ENCODE measurements around the gene PDZD8.

The PDZD8 gene

GRCh38 chr10:117398029-117398428 lies 22.8 kb upstream of the PDZD8 start:
- DNase-seq (ENCODE audit: low spot score): no peak

DNA sequence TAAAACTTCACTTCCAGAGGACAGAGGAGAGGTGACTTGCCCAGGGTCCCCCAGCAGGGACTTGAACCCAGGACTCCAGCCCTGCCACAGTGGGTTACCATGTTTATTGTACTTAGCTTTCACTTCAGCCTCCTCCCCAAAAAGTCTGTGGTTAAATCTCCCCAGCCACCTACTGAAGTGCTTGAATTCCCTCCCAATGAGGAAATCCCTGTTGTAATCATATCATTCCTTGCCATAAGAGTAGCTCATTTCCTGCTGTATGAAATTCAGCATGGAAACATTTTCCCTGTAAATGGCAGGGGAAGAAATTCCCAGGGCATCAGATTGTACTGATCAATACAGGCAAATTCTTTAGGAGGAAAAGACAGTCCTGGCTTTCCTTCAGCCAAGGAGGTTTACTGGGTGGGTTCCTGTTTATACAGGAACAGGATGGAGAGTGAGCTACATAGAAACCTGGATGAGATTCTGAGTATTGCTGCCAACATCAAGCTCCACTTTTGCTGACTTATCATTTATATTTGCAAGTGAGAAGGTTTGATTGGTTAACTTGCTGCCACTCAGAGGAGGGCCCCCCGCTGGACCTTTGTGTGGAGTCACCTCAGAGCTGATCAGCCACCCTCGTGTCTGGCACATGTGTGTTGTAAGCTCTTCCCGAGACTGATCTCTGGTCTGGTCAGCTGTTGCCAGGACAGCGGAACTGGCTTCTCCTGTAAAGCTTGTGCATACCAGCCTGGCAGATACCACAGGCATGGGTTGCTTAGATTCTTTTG lies 16.4 kb upstream of the PDZD8 start:
- DNase-seq (ENCODE audit: low spot score): no peak

GRCh38 chr10:117390420-117390819 lies 15.2 kb upstream of the PDZD8 start:
- DNase-seq (ENCODE audit: low spot score): no peak

DNA sequence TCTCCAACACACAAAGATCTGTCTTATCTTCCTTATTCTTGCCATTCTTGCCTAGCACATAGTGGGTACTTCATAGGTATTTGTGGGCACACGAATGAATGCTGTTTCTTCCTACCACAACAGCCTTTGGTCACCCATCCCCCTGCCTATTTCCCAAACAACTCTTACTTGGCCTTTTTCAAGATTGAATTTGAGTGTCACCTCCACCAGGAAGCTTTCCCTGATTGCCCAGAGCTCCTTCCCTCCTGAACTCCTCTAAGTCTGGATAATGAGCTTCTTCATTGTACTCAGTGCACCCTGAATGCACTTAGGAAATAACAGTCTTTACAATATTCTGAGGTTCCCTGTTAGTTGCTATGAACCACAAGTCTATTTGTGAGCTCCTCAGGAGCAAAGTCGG lies 11.6 kb upstream of the PDZD8 start:
- no peak for DNase-seq (ENCODE audit: low spot score)

DNA sequence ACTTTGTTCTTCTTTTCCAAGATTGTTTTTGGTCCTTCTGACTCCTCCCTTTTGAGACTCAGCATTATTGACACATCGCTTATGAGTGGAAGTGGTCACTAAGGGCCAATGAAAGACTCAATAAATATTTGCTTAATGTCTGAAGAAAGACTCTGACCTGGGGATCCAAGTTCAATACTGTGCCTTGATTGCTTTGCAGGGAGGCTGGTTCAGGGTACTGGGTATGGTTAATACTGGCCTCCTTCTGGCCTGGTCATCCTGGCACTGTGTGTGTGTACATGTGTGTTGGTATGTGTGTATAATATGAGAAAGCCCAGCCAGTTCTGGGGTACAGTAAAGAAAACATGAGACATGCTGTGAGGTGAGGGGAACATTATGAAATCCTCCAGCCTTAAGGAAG lies 7.6 kb upstream of the PDZD8 start:
- DNase-seq (ENCODE audit: low spot score): no peak

DNA sequence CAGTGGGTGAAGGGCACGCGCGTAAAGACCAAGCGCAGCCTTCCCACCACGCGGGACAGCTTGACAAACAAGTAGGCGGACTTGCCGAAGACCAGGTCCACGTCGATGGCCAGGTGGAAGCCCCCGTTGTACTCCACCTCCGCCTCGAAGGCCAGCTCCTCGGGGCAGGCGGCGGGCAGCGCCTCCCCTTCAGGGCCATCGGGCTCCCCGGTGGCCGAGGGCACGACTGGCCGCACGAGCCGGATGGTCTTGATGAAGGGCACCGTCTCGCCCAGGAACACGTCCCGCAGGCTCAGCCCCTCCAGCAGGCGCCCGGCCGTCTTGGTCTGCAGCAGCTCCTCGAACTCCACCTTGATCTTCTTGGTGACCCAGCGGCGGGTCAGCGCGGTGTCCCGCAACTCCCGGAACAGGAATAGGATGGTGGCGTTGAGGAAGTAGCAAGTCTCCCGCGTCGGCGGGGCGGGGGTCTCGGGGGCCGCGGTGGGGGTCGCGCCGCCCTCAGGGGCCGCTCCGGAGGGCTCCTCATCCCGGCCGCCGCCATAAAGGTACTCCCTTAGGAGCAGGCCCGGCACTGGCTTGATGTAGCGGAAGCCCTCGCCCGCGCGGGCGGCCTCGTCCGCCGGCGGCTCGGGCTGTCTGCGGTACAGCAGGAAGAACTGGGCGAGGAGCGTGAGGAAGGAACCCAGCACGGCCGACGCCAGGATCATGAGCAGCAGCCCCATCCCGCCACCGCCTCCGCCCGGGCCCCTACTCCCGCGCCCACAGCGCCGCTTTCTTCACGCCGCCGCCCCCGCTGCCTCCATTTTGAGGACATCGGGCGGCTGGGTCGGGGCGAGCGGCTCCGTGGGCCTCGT lies 507 bp downstream of the PDZD8 start:
- DNase-seq (ENCODE audit: low spot score): peak; percentile 49

DNA sequence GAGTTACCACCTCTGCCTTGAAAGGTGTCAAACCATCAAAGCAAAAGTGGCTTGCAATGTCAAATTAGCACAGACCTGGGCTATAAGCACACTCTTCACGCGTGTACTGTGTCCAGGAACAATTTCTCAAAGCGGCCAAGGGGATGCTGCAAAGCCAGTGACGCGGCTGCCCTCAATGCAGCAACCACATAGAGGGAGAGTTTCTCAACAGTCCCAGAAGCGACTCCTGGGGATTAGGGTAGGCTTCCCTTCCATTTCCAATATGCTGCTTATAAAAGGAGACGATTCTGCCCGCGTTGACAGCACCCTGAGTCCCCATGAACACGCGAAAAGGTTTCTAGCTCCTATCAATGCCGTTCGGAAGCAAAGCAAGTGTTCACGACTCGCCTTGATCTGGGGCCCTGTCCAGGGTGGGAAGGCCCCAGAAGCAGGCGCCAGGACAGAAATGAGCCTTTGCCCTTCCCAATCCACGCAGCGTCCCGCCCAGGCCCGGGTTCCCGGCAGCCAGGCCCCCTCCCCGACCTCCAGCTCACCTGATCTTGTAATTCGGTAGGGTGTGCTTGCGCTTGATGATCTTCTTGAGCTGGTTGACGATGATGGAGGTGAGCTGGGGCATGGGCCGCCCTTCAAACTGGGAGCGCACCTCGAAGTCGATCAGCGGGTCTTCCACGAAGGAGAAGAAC lies 1.3 kb downstream of the PDZD8 start:
- DNase-seq (ENCODE audit: low spot score): peak; percentile 55

DNA sequence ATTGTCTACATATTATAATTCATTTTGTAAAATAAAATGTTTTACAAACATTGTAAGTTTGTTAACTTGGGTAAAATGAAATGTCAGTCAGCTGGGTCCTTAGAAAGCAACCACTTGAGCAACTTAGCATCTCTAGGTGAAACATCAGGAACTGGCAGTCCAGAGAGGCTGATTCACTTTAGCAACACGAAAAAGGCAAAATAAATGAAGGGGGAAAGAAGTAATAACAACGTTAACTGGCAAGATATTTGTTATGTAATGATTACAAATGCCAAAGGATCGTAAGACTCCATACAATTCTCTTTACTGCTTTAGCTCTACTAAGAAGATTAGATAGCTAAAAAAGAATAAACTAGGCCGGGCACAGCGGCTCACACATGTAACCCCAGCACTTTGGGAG lies 5.0 kb downstream of the PDZD8 start:
- no peak for DNase-seq (ENCODE audit: low spot score)

GRCh38 chr10:117367718-117368117 lies 7.5 kb downstream of the PDZD8 start:
- no peak for DNase-seq (ENCODE audit: low spot score)

GRCh38 chr10:117366741-117367140 lies 8.5 kb downstream of the PDZD8 start:
- DNase-seq (ENCODE audit: low spot score): no peak

GRCh38 chr10:117365612-117366011 lies 9.6 kb downstream of the PDZD8 start:
- DNase-seq (ENCODE audit: low spot score): no peak

DNA sequence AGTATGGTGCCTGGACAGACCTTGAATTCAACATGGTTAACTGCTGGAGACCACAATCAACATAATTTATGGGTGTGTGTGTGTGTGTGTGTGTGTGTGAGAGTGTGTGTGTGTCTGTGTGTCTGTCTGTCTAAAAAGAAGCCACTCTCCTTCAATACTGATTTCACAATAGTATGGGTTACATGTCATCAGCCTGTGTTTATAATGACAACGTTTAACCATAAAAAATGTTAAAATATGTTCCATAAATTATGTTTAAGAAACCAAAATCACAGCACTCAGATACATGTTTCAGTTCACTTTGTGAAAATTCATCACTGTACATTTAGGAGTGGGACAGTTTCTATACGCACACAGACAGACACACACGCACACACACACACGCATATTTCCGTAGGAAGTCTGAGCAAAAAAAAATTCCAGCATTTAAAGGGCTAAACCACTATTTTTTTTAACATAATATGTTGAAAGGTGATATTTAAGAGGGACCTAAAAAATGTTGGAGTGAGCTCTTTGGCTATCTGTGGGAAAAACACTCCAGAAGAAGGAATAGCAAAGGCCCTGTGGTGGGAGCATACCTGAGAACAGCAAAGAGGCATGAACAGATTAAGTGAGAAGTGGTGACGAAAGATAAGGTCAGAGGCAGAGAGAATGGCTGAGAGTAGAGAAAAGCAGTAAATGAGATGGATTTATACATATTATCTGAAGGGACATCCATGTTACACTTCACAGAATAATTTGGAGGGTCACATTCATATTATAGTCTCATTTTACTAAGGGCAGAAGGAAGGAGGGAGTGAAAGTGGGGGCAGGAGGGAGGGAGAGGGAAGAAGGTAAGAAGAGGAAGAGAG lies 10.9 kb downstream of the PDZD8 start:
- DNase-seq (ENCODE audit: low spot score): no peak

GRCh38 chr10:117363028-117363427 lies 12.2 kb downstream of the PDZD8 start:
- no peak for DNase-seq (ENCODE audit: low spot score)

- DNase-seq (ENCODE audit: low spot score): no peak
Measured at GRCh38 chr10:117362313-117362712, 12.9 kb downstream of the PDZD8 start.

- DNase-seq (ENCODE audit: low spot score): no peak
Measured at GRCh38 chr10:117360994-117361667, 14.1 kb downstream of the PDZD8 start.

DNA sequence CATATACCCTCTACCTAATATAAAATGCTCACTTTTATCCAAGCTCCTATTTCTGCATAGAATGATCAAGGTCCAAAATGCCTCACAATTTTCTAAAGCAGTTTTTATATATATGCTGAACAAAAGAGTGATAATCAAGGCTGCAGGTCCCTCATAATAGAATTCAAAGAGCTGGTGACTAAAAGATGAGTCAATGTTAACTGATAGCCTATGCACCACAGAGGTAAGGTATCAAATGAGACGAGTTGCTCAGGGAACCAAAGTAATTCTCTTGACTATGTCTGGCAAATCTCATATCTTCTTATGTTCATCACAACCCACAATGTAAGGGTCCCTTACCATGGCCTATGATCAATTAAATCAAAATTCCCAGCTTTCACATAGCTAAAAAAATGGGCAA lies 15.2 kb downstream of the PDZD8 start:
- DNase-seq (ENCODE audit: low spot score): no peak

DNA sequence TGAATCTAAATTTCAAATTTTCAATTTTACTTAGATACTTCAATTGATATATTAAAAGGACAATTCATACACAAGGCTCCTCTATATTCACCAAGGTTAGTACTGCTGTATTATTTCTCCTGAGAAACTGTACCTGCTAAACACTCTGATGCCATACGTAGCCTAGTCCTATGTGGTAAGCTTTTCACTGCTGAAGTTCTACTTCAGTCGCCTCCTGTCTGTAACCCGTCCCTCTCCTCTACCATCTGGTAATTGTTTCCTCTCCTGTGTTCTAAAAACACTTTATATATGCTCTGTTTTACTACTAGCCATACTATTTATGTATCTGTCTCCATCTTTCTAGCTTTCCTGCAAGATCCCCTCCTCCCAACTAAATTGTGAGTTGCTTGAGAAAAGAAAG lies 20.2 kb downstream of the PDZD8 start:
- DNase-seq (ENCODE audit: low spot score): no peak

DNA sequence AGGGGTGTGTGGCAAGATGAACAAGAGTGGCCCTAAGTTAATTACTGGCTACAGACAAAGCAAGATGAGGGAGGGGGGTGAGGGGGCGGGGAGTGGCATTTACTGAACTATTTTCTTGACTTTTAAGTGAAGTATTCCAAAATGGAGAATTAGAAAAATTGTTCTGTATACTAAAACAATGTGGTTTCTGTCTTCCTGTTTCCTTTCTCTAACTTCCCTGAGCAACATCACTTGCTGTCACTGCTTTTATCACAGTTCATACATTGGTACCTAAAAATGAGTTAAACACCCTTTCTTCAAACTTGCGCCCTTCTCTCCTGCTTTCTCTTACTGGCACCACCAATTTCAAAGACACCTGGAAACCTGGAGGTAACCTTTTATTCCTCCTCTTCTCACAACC lies 21.6 kb downstream of the PDZD8 start:
- no peak for DNase-seq (ENCODE audit: low spot score)

DNA sequence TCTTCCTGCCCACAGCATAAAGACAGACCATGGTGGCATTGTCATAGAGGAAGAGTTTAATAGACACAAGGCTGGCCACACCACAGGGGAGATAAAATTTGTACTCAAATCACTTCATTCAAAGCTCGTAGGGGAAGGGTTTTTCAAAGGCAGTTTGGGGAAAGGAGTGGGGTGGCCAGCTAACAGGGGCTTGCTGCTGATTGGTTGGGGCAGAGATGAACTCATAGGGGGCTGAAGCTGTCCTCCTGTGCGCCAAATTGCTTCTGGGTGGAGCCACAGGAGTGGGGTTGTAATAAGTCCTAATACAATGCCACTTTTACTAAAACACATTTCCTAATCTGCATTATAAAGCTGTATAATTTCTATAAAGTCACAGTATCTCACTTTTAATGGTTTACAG lies 22.5 kb downstream of the PDZD8 start:
- DNase-seq (ENCODE audit: low spot score): no peak

DNA sequence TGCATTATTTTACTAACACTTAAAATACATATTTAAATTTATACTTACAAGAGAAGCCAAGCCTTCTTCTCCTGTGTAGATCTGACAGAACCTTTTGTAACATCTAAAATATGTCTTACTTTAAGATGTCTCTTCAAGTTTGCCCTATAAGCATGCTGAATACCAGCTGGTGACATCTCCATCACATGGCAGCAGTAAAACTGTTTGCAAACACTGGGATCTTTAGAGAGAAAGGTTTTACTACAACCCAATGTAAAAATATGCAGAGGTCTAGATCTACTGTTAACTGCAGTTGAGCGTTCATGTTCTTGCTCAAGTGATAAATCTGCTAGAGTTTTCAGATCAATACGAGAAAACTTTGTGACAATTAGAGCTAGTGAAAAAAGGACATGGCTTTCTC lies 23.2 kb downstream of the PDZD8 start:
- no peak for DNase-seq (ENCODE audit: low spot score)

DNA sequence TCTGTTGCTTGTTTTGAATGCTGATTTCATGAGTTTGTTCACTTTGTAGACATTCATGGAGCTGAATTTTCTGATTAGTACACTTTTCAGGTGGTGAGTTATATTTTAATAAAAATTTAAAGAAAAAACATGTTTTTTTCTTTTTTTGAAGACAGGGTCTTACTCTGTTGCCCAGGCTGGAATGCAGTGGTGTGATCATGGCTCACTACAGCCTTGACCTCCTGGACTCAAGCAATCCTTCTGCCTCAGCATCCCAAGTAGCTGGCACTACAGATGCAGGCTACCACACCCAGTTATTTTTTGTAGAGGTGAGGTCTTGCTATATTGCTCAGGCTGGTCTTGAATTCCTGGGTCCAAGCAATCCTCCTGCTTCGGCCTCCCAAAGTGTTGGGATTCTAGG lies 23.7 kb downstream of the PDZD8 start:
- DNase-seq (ENCODE audit: low spot score): no peak

Data from hepatic stellate cell (primary cell).